Smooth muscle cell (in vitro differentiated cells): ENCODE data around the gene IFI27L2. TPM values are rescaled to one million over a fixed set of nuclear protein-coding genes. Genes with fewer than 3 reads are reported as not detected.

Source experiments
- DNase-seq: peaks from one replicate; lab custom pipeline; 2025; ENCODE audit not compliant: unreplicated experiment; lab: John Stamatoyannopoulos, UW
- H2AFZ ChIP-seq: fragments of 200-600 bp; sonication (generic); 2 replicates; pipeline ENCODE4 v1.6.0; 2016; ENCODE audit warnings: antibody characterized with exemption, low read depth, mild to moderate bottlenecking
- H3F3A ChIP-seq: fragments of 200-600 bp; sonication (generic); 2 replicates; pipeline ENCODE4 v1.6.0; 2017; ENCODE audit warnings: antibody characterized with exemption, low read depth
- H3K27ac ChIP-seq: fragments of 200-600 bp; sonication (generic); 2 replicates; pipeline ENCODE4 v1.5.1; 2016; ENCODE audit warnings: low read depth, mild to moderate bottlenecking
- H3K27me3 ChIP-seq: fragments of 200-600 bp; sonication (generic); 2 replicates; pipeline ENCODE4 v1.6.1; 2016; ENCODE audit warnings: low read depth, mild to moderate bottlenecking
- H3K36me3 ChIP-seq: fragments of 200-600 bp; sonication (generic); 2 replicates; pipeline ENCODE4 v1.5.1; 2016; ENCODE audit warnings: low read depth
- H3K4me1 ChIP-seq: fragments of 200-600 bp; sonication (generic); 2 replicates; pipeline ENCODE4 v1.5.1; 2016; ENCODE audit warnings: low read depth
- H3K4me2 ChIP-seq: fragments of 200-600 bp; sonication (generic); 2 replicates; pipeline ENCODE4 v1.6.0; 2016; ENCODE audit warnings: mild to moderate bottlenecking
- H3K4me3 ChIP-seq: fragments of 200-600 bp; sonication (generic); 2 replicates; pipeline ENCODE4 v1.5.1; 2016; ENCODE audit warnings: mild to moderate bottlenecking
- H3K79me2 ChIP-seq: fragments of 200-600 bp; sonication (generic); 2 replicates; pipeline ENCODE4 v1.6.0; 2016; ENCODE audit warnings: low read depth, mild to moderate bottlenecking
- H3K9ac ChIP-seq: fragments of 200-600 bp; sonication (generic); 2 replicates; pipeline ENCODE4 v1.6.0; 2016; ENCODE audit warnings: low read depth
- H3K9me3 ChIP-seq: fragments of 200-600 bp; sonication (generic); replicated peaks from 2 replicates; pipeline ENCODE4 v1.5.1; 2016; ENCODE audit warnings: low read depth
- H4K20me1 ChIP-seq: fragments of 200-600 bp; sonication (generic); 2 replicates; pipeline ENCODE4 v1.6.0; 2016; ENCODE audit warnings: low read depth
- WGBS: methylation state at CpG from one replicate; pipeline ENCODE4 v1.1.7; 2016; ENCODE audit warnings: low lambda C conversion rate; 5-methylcytosine and 5-hydroxymethylcytosine counted together
- polyA plus RNA-seq: library from polyadenylated mRNA; unstranded; fragments of >200 nt; fragmentation: Nextera tagmentation; extraction: Ambion mirVana; gene quantifications from 2 replicates; pipeline ENCODE4 v1.2.1, GENCODE V29; 2016
- total RNA-seq: library from RNA; depleted of rRNA; stranded (reverse); fragments of >200 nt; gene quantifications from 2 replicates; pipeline ENCODE4 v1.2.3, GENCODE V29; 2014
- TF ChIP-seq, protein P1 (sequence below): fragments of 200-600 bp; sonication (generic); IDR thresholded peaks from 2 replicates; pipeline ENCODE4 v1.5.1; 2017; ENCODE audit warnings: borderline replicate concordance, mild to moderate bottlenecking, antibody characterized with exemption; ENCODE audit not compliant: insufficient read depth, poor library complexity, severe bottlenecking

Gene IFI27L2
- total and polyA plus RNA-seq, 2 experiments from 2014 or later = 96.0 to 162 TPM

DNA sequence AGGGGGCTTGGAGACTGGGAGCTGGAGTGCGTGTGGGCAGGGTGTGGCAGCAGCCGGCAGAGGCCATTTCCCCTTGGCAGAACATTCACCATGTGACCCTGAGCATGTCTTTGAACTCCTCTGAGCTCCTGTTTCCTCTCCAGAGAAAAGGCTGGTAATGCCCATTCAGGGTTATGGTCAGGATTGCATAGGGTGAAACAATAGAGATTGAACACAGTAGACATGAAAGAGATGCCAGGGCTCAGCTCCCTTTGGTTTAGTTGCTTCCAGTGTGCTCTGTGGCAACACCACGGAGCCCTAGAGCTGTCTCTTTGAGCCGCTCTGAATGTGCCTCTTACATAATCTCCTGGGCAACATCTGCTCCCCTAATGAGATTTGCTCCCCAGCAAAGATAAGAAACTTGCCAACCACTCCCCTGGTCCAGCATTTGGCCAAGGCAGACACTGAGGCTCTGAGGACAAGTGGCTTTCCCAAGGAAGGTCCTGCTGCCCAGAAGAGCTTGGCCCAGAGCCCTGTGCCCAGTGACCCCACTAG lies 14.3 kb downstream of the IFI27L2 start:
- 66% methylated on average over 4 of the region's 4 CpGs for WGBS

DNA sequence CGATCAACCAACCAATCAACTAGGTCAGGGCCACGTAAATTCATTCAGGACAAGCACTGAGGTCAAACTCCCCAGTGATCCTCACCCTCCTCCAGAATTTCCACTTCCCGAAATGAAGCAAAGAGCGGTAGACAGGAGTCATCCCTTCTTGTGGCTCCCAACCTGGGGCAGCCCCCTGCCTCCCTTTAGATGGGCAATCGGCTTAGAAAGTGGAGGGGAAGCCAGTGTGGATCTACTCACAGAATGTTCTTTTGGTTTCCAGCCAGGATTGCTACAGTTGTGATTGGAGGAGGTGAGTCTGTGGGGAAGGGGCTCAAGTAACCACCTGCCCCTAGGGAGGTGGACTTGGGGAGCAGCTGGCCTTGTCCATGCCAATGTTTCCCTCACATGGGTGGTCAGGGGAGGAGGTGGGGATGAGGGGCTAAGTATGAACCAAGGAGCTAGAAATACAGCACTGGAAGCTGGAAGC lies 14.8 kb downstream of the IFI27L2 start:
- Histone ChIP-seq H3K9ac (no peak overlapping the region), H3K27me3 (no peaks in the 10 kb centered on the region), H4K20me1 (no peaks in the 10 kb centered on the region), H3K79me2 (no peaks in the 10 kb centered on the region), H2AFZ (no peak overlapping the region), H3K4me1 (no peaks in the 10 kb centered on the region), H3K27ac (no peak overlapping the region), H3K36me3 (no peaks in the 10 kb centered on the region), H3F3A (no peaks in the 10 kb centered on the region), H3K4me3 (no peak overlapping the region), H3K9me3 (no peaks in the 10 kb centered on the region), H3K4me2 (no peak overlapping the region)
- WGBS = 89% methylated on average over 5 of the region's 5 CpGs
- DNase-seq = no peak
- TF ChIP-seq, protein P1, sequence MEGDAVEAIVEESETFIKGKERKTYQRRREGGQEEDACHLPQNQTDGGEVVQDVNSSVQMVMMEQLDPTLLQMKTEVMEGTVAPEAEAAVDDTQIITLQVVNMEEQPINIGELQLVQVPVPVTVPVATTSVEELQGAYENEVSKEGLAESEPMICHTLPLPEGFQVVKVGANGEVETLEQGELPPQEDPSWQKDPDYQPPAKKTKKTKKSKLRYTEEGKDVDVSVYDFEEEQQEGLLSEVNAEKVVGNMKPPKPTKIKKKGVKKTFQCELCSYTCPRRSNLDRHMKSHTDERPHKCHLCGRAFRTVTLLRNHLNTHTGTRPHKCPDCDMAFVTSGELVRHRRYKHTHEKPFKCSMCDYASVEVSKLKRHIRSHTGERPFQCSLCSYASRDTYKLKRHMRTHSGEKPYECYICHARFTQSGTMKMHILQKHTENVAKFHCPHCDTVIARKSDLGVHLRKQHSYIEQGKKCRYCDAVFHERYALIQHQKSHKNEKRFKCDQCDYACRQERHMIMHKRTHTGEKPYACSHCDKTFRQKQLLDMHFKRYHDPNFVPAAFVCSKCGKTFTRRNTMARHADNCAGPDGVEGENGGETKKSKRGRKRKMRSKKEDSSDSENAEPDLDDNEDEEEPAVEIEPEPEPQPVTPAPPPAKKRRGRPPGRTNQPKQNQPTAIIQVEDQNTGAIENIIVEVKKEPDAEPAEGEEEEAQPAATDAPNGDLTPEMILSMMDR = no peak

More for the DNA sequence above, 14.3 kb downstream of the IFI27L2 start:
- Histone ChIP-seq H3F3A (no peaks in the 10 kb centered on the region), H3K4me3 (no peak overlapping the region), H3K79me2 (no peaks in the 10 kb centered on the region), H3K4me2 (no peak overlapping the region), H4K20me1 (no peaks in the 10 kb centered on the region), H3K27me3 (no peaks in the 10 kb centered on the region), H3K9me3 (no peaks in the 10 kb centered on the region), H3K36me3 (no peaks in the 10 kb centered on the region), H3K4me1 (no peaks in the 10 kb centered on the region), H2AFZ (no peak overlapping the region), H3K27ac (no peak overlapping the region), H3K9ac (no peak overlapping the region)
- TF ChIP-seq, protein P1 = no peak
- no peak for DNase-seq

DNA sequence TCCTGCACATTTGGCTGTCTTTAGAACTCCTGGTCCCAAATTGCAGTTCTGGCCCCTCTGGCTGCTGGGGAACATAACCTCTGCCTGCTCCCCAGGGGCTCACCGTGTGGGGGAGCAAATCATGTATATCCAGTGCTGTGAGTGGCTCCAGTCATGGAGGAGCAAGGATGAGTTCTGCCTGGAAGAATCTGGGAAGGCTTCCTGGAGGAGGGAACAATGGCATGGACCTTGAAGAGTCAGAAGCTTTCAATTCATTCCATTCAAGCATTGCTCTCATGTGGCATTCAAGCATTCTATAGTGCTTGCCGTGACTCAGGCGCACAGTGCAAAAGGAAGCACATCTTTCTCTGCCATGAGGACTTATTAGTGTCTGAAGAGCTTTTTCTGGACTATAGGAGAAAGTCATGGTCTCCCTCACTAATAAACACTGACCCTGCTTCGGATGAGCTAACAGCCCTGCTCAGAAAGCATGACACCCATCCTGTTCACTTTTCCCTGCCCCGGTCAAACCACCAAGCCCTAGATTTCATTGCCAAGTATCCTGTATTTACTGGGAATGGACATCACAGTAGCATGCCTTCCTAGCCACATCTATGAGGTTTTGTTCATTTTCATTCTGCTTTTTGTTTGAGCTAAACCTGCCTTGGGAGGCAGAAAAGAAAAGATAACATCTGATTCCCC lies 15.4 kb downstream of the IFI27L2 start:
- Histone ChIP-seq H3K27ac (no peak overlapping the region), H3K79me2 (no peaks in the 10 kb centered on the region), H3K4me3 (no peak overlapping the region), H2AFZ (no peak overlapping the region), H3K4me2 (no peak overlapping the region), H3K4me1 (no peaks in the 10 kb centered on the region), H3K27me3 (no peaks in the 10 kb centered on the region), H3F3A (no peaks in the 10 kb centered on the region), H3K36me3 (no peaks in the 10 kb centered on the region), H4K20me1 (no peaks in the 10 kb centered on the region), H3K9me3 (no peaks in the 10 kb centered on the region), H3K9ac (no peak overlapping the region)
- DNase-seq = no peak
- TF ChIP-seq, protein P1 = no peak
- WGBS = 89% methylated on average over 5 of the region's 5 CpGs
